Stomach (tissue), 9 donors: ENCODE results near the gene TTLL11. TPM values are rescaled to one million over a fixed set of nuclear protein-coding genes. Genes with fewer than 3 reads are reported as not detected.

Experiments
- DNase-seq, 2 donors: peaks; one replicate each; pipeline versions ENCODE4 v3.0.0 to v3.0.0-alpha.2; 2013 to 2019
- H3K27ac ChIP-seq, 5 donors: fragments of 200-600 bp in 4 of 5; sonication (generic) in 4 of 5; one replicate each; pipeline ENCODE4 v1.5.1; 2013 to 2019; ENCODE audit warnings: mild to moderate bottlenecking in 1 of 5, moderate library complexity in 1 of 5
- H3K27me3 ChIP-seq, 3 donors: fragments of 200-600 bp; sonication (generic); one replicate each; pipeline ENCODE4 v1.5.1; 2017 to 2019; ENCODE audit warnings: mixed run types in 1 of 3
- H3K36me3 ChIP-seq, 4 donors: fragments of 200-600 bp; sonication (generic); 1 replicate in 3 of 4; 2 replicates in 1 of 4; pipeline ENCODE4 v1.5.1; 2016 to 2019
- H3K4me1 ChIP-seq, 4 donors: fragments of 200-600 bp; sonication (generic); one replicate each; pipeline ENCODE4 v1.5.1; 2016 to 2019
- H3K4me3 ChIP-seq, 4 donors: fragments of 200-600 bp; sonication (generic) in 3 of 4; one replicate each; pipeline ENCODE4 v1.5.1; 2016 to 2019; ENCODE audit warnings: mild to moderate bottlenecking in 1 of 4
- H3K9me3 ChIP-seq, 4 donors: fragments of 200-600 bp; sonication (generic); one replicate each; pipeline ENCODE4 v1.5.1; 2016 to 2019
- EP300 ChIP-seq: sonication (generic); formaldehyde crosslinking; IDR thresholded peaks from one replicate; pipeline ENCODE4 v1.6.1; 2017; ENCODE audit warnings: antibody characterized with exemption
- POLR2A ChIP-seq, 4 donors: fragments of 450-650 bp; IDR thresholded peaks; one replicate each; pipeline ENCODE4 v1.6.1; 2016; ENCODE audit warnings: antibody characterized with exemption in 4 of 4, control low read depth in 2 of 4, mild to moderate bottlenecking in 1 of 4, moderate library complexity in 1 of 4
- POLR2AphosphoS5 ChIP-seq, 3 donors: sonication (generic); formaldehyde crosslinking; IDR thresholded peaks; one replicate each; pipeline ENCODE4 v1.6.1; 2016; ENCODE audit warnings: antibody characterized with exemption in 3 of 3
- WGBS, 5 donors: extraction: QIAGEN DNeasy Blood & Tissue Kit in 3 of 5; methylation state at CpG; one replicate each; pipeline versions ENCODE4 v1.1.5 to v1.1.7; 2013 to 2018; 5-methylcytosine and 5-hydroxymethylcytosine counted together
- intact Hi-C: fragments of 100-400 bp; cut with DNase I; formaldehyde crosslinking; loops from one replicate; pipeline ENCODE4 v1.15.1; 2023; ENCODE audit warnings: low total_unique reads
- polyA plus RNA-seq, 3 donors: library from polyadenylated mRNA; stranded (reverse); fragments of 200-250 nt; gene quantifications; one replicate each; pipeline ENCODE4 v1.2.3, GENCODE V29; 2013
- total RNA-seq, 5 donors: library from RNA; depleted of rRNA; stranded (reverse); fragments of >200 nt; gene quantifications; one replicate each; pipeline versions ENCODE4 v1.1.0 to v1.2.3, GENCODE V29; 2014 to 2016
- TF ChIP-seq, protein P1 (sequence below), 7 experiments: fragments of 450-650 bp in 4 of 7; fragments of 200-600 bp in 3 of 7; sonication (generic) in 3 of 7; IDR thresholded peaks; one replicate each; pipeline ENCODE4 v1.5.1; 2016 to 2019; ENCODE audit warnings: antibody characterized with exemption in 7 of 7, control low read depth in 2 of 7, mild to moderate bottlenecking in 1 of 7
- donor health status: healthy with polysubstance abuse.
- donor health status: Bipolar disorder and iron deficiency.
- donor health status: healthy.

The TTLL11 gene
- total and polyA plus RNA-seq, 8 donors, result 3.6 to 18.2 (median 9.4) TPM

- intact Hi-C loops, result no loop called here
- WGBS, 5 donors, result 66 to 90% (median 75%) methylated on average over 4 of the region's 4 CpGs
- Histone ChIP-seq H3K27ac (no peak overlapping the region), H3K36me3 (no peaks in the 10 kb centered on the region), H3K9me3 (no peaks in the 10 kb centered on the region), H3K4me3 (no peak overlapping the region), H3K27me3 (no peaks in the 10 kb centered on the region), H3K4me1 (peaks cover 0 to 8% (median 0%) of the 10 kb centered on the region in 4 donors)
- DNase-seq, result no peak
- TF ChIP-seq POLR2AphosphoS5 (IDR thresholded peaks at IDR 0.05), result no peak
- no peak for TF ChIP-seq EP300
- TF ChIP-seq, protein P1, sequence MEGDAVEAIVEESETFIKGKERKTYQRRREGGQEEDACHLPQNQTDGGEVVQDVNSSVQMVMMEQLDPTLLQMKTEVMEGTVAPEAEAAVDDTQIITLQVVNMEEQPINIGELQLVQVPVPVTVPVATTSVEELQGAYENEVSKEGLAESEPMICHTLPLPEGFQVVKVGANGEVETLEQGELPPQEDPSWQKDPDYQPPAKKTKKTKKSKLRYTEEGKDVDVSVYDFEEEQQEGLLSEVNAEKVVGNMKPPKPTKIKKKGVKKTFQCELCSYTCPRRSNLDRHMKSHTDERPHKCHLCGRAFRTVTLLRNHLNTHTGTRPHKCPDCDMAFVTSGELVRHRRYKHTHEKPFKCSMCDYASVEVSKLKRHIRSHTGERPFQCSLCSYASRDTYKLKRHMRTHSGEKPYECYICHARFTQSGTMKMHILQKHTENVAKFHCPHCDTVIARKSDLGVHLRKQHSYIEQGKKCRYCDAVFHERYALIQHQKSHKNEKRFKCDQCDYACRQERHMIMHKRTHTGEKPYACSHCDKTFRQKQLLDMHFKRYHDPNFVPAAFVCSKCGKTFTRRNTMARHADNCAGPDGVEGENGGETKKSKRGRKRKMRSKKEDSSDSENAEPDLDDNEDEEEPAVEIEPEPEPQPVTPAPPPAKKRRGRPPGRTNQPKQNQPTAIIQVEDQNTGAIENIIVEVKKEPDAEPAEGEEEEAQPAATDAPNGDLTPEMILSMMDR (IDR thresholded peaks at IDR 0.05), result no peak
- TF ChIP-seq POLR2A (IDR thresholded peaks at IDR 0.05), result no peak
These were observed 35.1 kb downstream of the TTLL11 start for GRCh38 chr9:122058051-122058450.

GRCh38 chr9:122057211-122057610 lies 35.9 kb downstream of the TTLL11 start:
- no peak for TF ChIP-seq POLR2A (IDR thresholded peaks at IDR 0.05)
- TF ChIP-seq EP300, result no peak
- TF ChIP-seq POLR2AphosphoS5 (IDR thresholded peaks at IDR 0.05), result no peak
- TF ChIP-seq, protein P1 (IDR thresholded peaks at IDR 0.05), result no peak
- DNase-seq, result no peak
- no peak overlapping the region for H3K4me3 ChIP-seq
- intact Hi-C loops, result no loop called here
- H3K36me3 ChIP-seq, result no peaks in the 10 kb centered on the region
- no peaks in the 10 kb centered on the region for H3K27me3 ChIP-seq
- WGBS, 5 donors, result 95 to 97% (median 96%) methylated on average over 10 of the region's 10 CpGs
- no peak overlapping the region for H3K27ac ChIP-seq
- H3K9me3 ChIP-seq, result no peaks in the 10 kb centered on the region
- peaks cover 0 to 8% (median 0%) of the 10 kb centered on the region in 4 donors for H3K4me1 ChIP-seq

GRCh38 chr9:122056484-122056883 lies 36.6 kb downstream of the TTLL11 start:
- WGBS, 5 donors, result 82 to 93% (median 89%) methylated on average over 3 of the region's 3 CpGs

GRCh38 chr9:122055701-122056100 lies 37.4 kb downstream of the TTLL11 start:
- no peak overlapping the region for H3K27ac ChIP-seq
- TF ChIP-seq, protein P1 (IDR thresholded peaks at IDR 0.05), result no peak
- TF ChIP-seq EP300 (no peak), POLR2A (IDR thresholded peaks at IDR 0.05) (no peak), POLR2AphosphoS5 (IDR thresholded peaks at IDR 0.05) (no peak)
- H3K27me3 ChIP-seq, result no peaks in the 10 kb centered on the region
- peaks cover 0 to 8% (median 0%) of the 10 kb centered on the region in 4 donors for H3K4me1 ChIP-seq
- no peaks in the 10 kb centered on the region for H3K36me3 ChIP-seq
- no peak for DNase-seq
- no peak overlapping the region for H3K4me3 ChIP-seq
- H3K9me3 ChIP-seq, result no peaks in the 10 kb centered on the region
- WGBS, 5 donors, result 86 to 94% (median 92%) methylated on average over 6 of the region's 6 CpGs
- intact Hi-C loops, result no loop called here

More at GRCh38 chr9:122056484-122056883, 36.6 kb downstream of the TTLL11 start:
- Histone ChIP-seq H3K4me1 (peaks cover 0 to 8% (median 0%) of the 10 kb centered on the region in 4 donors), H3K9me3 (no peaks in the 10 kb centered on the region), H3K36me3 (no peaks in the 10 kb centered on the region), H3K27me3 (no peaks in the 10 kb centered on the region), H3K27ac (no peak overlapping the region), H3K4me3 (no peak overlapping the region)
- intact Hi-C loops, result no loop called here
- DNase-seq, result peak in 1 of 2 donors; percentile 30
- TF ChIP-seq POLR2A (IDR thresholded peaks at IDR 0.05) (no peak), POLR2AphosphoS5 (IDR thresholded peaks at IDR 0.05) (no peak), EP300 (no peak)
- TF ChIP-seq, protein P1 (IDR thresholded peaks at IDR 0.05), result no peak
